NCI-H2196 treated with DMSO at 0.1 percent for 48 hours (cell line): ENCODE results near the gene EGR2.
"Not testable (repeated sequence)": the region's sequence is repeated elsewhere in the genome, so short reads cannot be mapped to it uniquely, and the experiment has no call there.

Source experiments
- DNase-seq: peaks from one replicate; lab custom pipeline; 2025; ENCODE audit not compliant: unreplicated experiment; lab: John Stamatoyannopoulos, UW

The EGR2 gene

DNA sequence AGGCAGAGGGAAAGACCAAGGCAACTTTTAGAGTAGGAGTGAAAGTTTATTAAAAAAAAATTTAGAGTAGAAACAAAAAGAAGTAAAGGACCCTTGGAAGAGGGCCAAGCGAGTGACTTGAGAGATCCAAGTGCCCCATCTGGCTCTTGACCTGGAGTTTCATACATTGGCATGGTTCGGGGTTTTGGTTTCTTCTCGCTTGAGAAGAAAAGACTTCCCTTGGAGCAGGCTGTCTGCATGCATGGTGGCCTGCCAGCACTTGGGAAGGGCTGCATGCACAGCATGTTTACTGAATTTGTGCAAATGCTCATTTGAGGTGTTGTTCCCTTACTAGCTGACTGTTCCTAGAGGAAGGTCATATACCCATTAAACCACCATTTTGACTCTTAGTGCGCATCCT is 20.4 kb downstream of the EGR2 start:
- DNase-seq: no peak

DNA sequence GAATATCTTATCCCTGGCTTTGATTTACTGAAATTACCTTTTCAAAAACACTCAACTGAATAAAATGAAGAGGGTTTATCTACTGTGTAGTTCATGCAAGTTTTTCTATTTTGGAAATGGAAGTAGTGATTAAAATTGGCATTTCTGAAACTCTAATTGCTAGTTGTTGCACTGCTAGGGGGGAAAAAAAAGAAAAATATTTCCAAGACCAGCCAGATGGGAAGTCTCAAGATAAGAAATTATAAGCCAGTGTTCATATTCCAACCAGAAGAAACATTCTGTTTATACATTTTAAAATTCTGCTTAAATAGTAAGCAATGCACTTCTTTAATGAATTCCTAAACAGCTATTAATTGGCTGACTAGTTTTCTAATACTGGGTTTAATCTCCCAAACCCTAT is 21.1 kb downstream of the EGR2 start:
- no peak for DNase-seq

DNA sequence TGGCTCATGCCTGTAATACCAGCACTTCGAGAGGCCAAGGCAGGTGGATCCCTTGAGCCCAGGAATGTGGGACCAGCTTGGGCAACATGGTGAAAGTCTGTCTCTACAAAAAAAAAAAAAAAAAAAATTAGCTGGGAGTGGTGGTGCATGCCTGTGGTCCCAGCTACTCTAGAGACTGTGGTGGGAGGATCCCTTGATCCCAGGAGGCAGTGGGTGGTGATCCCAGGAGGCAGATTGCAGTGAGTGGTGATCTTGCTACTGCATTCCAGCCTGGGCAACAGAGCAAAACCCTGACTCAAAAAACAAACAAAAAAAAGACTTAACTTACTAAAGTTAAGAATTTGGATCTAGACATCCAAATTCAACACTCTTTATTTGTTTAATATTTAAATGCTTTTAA is 21.9 kb downstream of the EGR2 start:
- no peak for DNase-seq

- no peak for DNase-seq
Measured at GRCh38 chr10:62792261-62792660, 23.9 kb downstream of the EGR2 start.

DNA sequence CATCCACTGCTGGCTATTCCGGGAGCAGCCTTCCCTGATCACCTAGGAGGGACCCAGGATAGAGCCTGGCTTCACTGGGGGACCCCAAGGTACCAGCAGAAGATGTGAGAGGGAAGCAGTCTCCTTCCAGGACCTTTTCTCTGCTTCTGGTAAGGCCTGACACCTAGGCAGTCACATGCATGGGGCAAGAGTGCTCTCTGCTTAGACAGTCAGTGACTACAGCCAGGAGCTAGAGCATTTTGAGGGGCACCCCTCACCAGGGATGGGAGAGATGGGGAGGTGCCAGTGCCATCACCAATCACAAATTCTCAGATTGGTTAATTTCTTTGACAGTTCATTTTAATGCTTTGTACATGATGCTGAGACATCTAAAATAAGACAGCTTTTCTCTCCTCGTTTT is 25.6 kb downstream of the EGR2 start:
- no peak for DNase-seq

GRCh38 chr10:62790019-62790555 is 26.1 kb downstream of the EGR2 start:
- DNase-seq: no peak

DNA sequence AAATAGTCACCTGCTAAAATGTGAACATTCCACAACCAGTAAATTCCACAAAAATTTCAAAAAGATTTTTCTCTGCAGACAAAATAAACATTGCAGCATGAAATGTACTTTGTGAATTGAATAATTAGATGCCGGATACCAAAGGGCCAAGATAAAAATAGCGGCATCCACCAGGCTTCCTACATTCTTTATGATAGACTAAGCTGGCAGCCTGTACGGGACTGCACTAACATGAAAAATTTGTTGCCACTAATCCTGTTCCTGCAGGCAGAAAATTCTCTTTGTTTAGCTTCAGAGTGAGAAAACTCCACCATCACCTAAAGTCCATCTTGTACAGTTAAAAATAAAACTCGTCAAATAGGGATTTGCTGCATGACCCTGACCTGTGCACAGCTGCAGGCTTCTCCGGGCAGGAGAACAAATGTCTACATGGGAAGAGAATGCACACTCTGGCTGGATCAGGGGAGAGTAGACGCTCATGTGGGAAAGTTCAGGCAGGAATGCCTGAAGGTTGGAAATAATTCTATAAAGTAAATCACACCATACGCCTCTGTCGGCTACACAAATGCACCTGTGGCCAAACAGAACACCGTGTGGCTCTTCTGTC is 27.2 kb downstream of the EGR2 start:
- DNase-seq: no peak

- DNase-seq: not testable (repeated sequence)
Measured at GRCh38 chr10:62788285-62788684, 27.9 kb downstream of the EGR2 start.

DNA sequence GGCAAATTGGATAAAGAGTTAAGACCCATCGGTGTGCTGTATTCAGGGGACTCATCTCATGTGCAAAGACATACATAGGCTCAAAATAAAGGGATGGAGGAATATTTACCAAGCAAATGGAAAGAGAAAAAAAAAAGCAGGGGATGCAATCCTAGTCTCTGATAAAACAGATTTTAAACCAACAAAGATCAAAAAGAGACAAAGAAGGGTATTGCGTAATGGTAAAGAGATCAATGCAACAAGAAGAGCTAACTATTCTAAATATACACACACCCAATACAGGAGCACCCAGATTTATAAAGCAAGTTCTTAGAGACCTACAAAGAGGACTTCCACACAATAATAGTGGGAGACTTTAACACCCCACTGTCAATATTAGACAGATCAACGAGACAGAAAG is 31.6 kb downstream of the EGR2 start:
- DNase-seq: not testable (repeated sequence)

GRCh38 chr10:62779487-62780248 is 36.5 kb downstream of the EGR2 start:
- no peak for DNase-seq

GRCh38 chr10:62778125-62778524 is 38.0 kb downstream of the EGR2 start:
- no peak for DNase-seq

DNA sequence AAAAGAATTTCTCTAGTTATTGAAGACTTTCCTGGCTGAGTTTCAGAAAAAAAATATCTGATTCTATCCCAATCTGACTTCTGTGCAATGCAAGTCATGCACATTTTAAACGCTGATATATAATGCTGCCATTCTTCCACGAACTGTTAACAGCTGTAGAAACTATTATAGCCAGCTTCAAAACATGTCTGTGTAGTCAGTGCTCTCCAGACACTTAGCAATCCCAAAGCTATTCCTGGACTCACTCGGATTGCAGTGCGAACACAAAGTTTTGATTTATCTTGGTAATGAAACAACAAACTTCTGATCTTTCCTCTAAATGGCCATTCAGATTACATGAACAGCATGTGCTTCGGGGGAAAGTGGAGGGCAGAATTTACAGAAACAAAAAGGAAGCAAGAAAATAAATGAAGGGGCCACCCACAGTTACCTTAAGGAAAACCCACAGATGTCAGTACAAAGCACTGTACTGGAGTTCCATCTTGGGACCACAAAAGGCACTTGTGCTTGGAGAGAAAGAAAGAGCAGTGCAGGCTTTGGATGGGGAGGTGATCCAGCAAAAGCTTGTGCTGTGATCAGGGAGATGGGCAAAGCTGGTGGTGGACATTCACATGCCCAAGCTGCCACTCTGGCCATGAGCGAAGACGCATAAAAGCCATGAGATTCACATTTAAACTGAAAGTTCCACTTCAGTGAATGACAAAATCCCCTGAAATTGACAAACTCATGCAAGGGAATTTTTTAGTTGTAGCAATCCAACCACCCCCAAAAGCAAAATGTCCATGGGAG is 43.8 kb downstream of the EGR2 start:
- DNase-seq: no peak

DNA sequence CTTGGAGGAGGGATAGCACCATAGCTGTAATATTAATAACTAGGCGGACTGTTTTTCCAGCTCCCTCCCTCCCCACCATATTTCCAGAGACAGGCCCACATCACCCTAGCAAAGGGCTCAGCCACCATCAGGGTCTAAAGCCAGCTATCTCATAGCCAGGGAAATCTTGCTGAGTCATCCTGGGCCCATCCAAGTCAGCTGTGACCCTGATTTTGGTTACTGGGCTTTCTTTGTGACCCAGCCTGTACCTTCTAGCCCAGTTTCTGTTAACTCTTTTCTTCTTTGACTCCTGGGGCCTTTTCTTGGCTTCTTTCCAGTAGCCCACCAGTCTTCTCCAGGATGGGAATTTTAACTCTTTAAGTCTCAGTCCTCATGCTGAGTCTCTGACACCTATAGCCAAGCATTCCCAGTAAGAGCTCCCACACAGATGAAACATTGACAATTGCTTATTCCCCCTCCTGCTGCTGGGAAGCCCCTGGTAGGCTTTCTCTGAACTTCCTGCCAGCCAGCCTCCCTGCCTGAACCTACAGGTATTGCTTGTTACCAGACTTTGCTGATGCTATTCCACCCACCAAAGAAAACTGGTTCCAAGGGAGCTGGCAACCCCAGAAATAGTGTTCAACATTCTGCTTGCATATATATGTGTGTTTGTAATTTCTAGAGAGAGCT is 46.5 kb downstream of the EGR2 start:
- no peak for DNase-seq

- DNase-seq: no peak
Measured at GRCh38 chr10:62766386-62766785, 49.8 kb downstream of the EGR2 start.

GRCh38 chr10:62765726-62766125 is 50.4 kb downstream of the EGR2 start:
- DNase-seq: no peak

DNA sequence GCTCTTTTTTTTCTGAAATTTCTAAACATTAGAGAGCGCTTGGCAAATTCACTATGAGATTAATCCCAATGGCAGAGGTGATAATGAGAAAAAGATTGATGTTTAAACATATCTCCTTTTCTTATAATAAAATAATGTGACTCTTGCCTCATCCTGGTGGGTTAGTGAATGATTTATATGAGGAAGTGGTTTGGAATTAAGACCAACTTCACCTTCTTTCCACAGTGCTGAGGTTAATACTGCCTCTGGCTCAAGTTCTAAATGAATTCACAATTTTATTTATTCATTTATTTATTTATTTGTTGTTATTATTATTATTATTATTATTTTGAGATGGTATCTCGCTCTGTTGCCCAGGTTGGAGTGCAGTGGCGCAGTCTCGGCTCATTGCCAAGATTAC is 52.2 kb downstream of the EGR2 start:
- no peak for DNase-seq

DNA sequence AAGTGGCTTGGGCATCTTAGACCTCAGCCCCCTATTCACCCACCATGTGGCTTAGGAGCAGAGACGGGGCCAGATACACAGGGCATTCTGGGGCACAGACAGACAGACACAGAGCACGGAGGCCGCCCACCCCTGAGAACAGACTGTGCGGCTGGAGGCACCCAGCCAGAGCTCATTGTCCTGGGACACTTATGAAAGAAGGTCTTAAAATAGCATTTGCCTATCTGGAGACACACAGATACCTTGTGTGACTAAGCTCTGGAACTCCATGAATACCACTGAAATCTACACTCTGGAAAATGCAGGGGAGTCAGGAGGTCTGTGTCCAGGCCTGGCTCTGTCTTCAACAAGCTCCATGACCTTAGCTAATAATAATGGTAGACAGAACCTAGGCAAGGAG is 53.0 kb downstream of the EGR2 start:
- no peak for DNase-seq
